HepG2 (cell line): Measurements from ENCODE around the gene TBCB. TPM values are rescaled to one million over a fixed set of nuclear protein-coding genes. Genes with fewer than 3 reads are reported as not detected.

ENCODE experiments used
- ATAC-seq: fragments of 200-7000 bp; cut with Tn5 transposase; 3 replicates; pipeline ENCODE4 v1.9.1; 2020; ENCODE audit warnings: mild to moderate bottlenecking, moderate library complexity
- BruUV-seq: library from RNA; stranded (reverse); fragments of 400-500 nt; replicated peaks from 2 replicates; lab custom pipeline; 2021; lab: Mats Ljungman, UMichigan
- CTCF ChIA-PET: fragments of 300-600 bp; formaldehyde crosslinking; extraction: SDS; loops from one replicate; lab custom pipeline; 2021; ENCODE audit warnings: low total read pairs, inconsistent platforms, low intra/inter-chr PET ratio; lab: Yijun Ruan, JAX
- POLR2A ChIA-PET: fragments of 350-600 bp; sonication (Branson Sonifier 250); formaldehyde crosslinking; loops from one replicate; lab custom pipeline; 2020; ENCODE audit warnings: antibody characterized with exemption, inconsistent platforms; lab: Yijun Ruan, JAX
- DNase-seq: peaks from one replicate; pipeline ENCODE4 v3.0.0-alpha.2; 2015; ENCODE audit warnings: low spot score
- FAIRE-seq: peaks from 3 replicates; lab custom pipeline; 2011; peaks lifted over from hg19 to GRCh38; lab: Jason Lieb, UNC
- H2AFZ ChIP-seq: one replicate; pipeline ENCODE4 v1.6.1; 2011; ENCODE audit warnings: low read length, inconsistent platforms
- H3K27ac ChIP-seq: fragments of 300-600 bp; 3 replicates; pipeline ENCODE4 v1.8.0; 2011; ENCODE audit warnings: mixed run types, mild to moderate bottlenecking, mixed read lengths, low read length, inconsistent platforms; ENCODE audit not compliant: insufficient read depth; ENCODE audit errors: extremely low read length
- H3K27me3 ChIP-seq, 2 experiments: fragments of 200-600 bp in 1 of 2; 2 replicates in 1 of 2; 3 replicates in 1 of 2; pipeline versions ENCODE4 v1.6.0 to v1.8.0; 2011; ENCODE audit warnings: low read length in 2 of 2, mild to moderate bottlenecking in 2 of 2, moderate library complexity in 2 of 2, inconsistent platforms in 1 of 2; ENCODE audit not compliant: insufficient read depth in 2 of 2, control insufficient read depth in 1 of 2
- H3K36me3 ChIP-seq, 2 experiments: fragments of 200-600 bp in 1 of 2; replicated peaks in 1 of 2; 2 replicates in 1 of 2; 3 replicates in 1 of 2; pipeline versions ENCODE4 v1.5.1 to v1.8.0; 2011; ENCODE audit warnings: low read length in 2 of 2, inconsistent platforms in 1 of 2; ENCODE audit not compliant: insufficient read depth in 2 of 2, control insufficient read depth in 1 of 2
- H3K4me1 ChIP-seq: 2 replicates; pipeline ENCODE4 v1.5.1; 2012; ENCODE audit warnings: low read length, inconsistent platforms; ENCODE audit not compliant: insufficient read depth
- H3K4me2 ChIP-seq: 2 replicates; pipeline ENCODE4 v1.6.0; 2011; ENCODE audit warnings: low read depth, low read length, inconsistent platforms
- H3K4me3 ChIP-seq, 3 experiments: fragments of 200-600 bp in 1 of 3; sonication (generic), shearing (Covaris generic) in 1 of 3; replicated peaks in 1 of 3; 2 replicates each; pipeline ENCODE4 v1.5.1; 2011 to 2016; ENCODE audit warnings: low read length in 3 of 3, inconsistent platforms in 2 of 3, low read depth in 2 of 3, mild to moderate bottlenecking in 2 of 3, control low read depth in 1 of 3, mixed read lengths in 1 of 3; ENCODE audit not compliant: insufficient read depth in 1 of 3
- H3K79me2 ChIP-seq: one replicate; pipeline ENCODE4 v1.6.1; 2011; ENCODE audit warnings: low read length, inconsistent platforms; ENCODE audit not compliant: insufficient read depth
- H3K9ac ChIP-seq: 2 replicates; pipeline ENCODE4 v1.6.0; 2011; ENCODE audit warnings: mild to moderate bottlenecking, low read depth, low read length, inconsistent platforms; ENCODE audit not compliant: insufficient read depth
- H3K9me3 ChIP-seq: 2 replicates; pipeline ENCODE4 v1.5.1; 2012; ENCODE audit warnings: mild to moderate bottlenecking, low read length
- H4K20me1 ChIP-seq: 2 replicates; pipeline ENCODE4 v1.6.0; 2011; ENCODE audit warnings: inconsistent platforms, mild to moderate bottlenecking, low read length, moderate library complexity; ENCODE audit not compliant: insufficient read depth
- CSRNP2 ChIP-seq: sonication (generic); formaldehyde crosslinking; conservative IDR thresholded peaks from 2 replicates; pipeline ENCODE4 v1.8.0; 2022; ENCODE audit warnings: low read depth, missing genetic modification reagents
- HIVEP1 ChIP-seq: sonication (generic); formaldehyde crosslinking; IDR thresholded peaks from 2 replicates; pipeline ENCODE4 v1.4.0; 2020; ENCODE audit warnings: mild to moderate bottlenecking, missing genetic modification reagents
- NCOR1 ChIP-seq: fragments of 200-600 bp; sonication (generic); IDR thresholded peaks from 2 replicates; pipeline ENCODE4 v1.7.0; 2017; ENCODE audit warnings: antibody characterized with exemption, low read length, borderline replicate concordance
- POLR2G ChIP-seq: fragments of 200-400 bp; formaldehyde crosslinking; IDR thresholded peaks from 2 replicates; pipeline ENCODE4 v1.6.1; 2018; ENCODE audit warnings: mild to moderate bottlenecking, low read depth, low read length, moderate library complexity
- RAD21 ChIP-seq: fragments of 450-650 bp; formaldehyde crosslinking; IDR thresholded peaks from 2 replicates; pipeline ENCODE4 v1.5.0; 2020; ENCODE audit warnings: mild to moderate bottlenecking
- WGBS: methylation state at CpG from one replicate; pipeline ENCODE4 v1.1.6; 2017; ENCODE audit warnings: low lambda C conversion rate; 5-methylcytosine and 5-hydroxymethylcytosine counted together
- in situ Hi-C: cut with HindIII; loops from 2 replicates; pipeline ENCODE4 v1.10.0; 2017; ENCODE audit warnings: low pct_unique_long_range_greater_than_20kb; ENCODE audit not compliant: extremely low pct_ligation_motif_present
- intact Hi-C: fragments of 100-400 bp; cut with micrococcal nuclease; formaldehyde crosslinking; loops from one replicate; pipeline ENCODE4 v1.10.0; 2022; ENCODE audit not compliant: unreplicated experiment
- polyA plus RNA-seq, 8 experiments: library from polyadenylated mRNA; depleted of rRNA in 3 of 8; stranded (reverse) in 7 of 8; unstranded in 1 of 8; fragments of >200 nt; fragmentation: Illumina TruSeq in 4 of 8; extraction: Trizol in 4 of 8; gene quantifications; 2 replicates each; pipeline versions ENCODE4 v1.2.1 to v1.2.3, GENCODE V29; 2011 to 2016; ENCODE audit warnings: low read depth in 4 of 8, missing spikeins in 1 of 8, mixed read lengths in 1 of 8; ENCODE audit not compliant: insufficient read depth in 1 of 8
- total RNA-seq, 5 experiments: library from RNA; depleted of rRNA; stranded (reverse); fragments of >200 nt; fragmentation: Illumina TruSeq; extraction: Trizol; gene quantifications; 2 replicates each; pipeline ENCODE4 v1.2.3, GENCODE V29; 2016; ENCODE audit warnings: low read depth in 1 of 5
- TF ChIP-seq, protein P1 (sequence below): IDR thresholded peaks from 2 replicates; pipeline ENCODE4 v1.6.1; 2016; ENCODE audit warnings: low read depth, control low read depth
- TF ChIP-seq, protein P2 (sequence below): sonication (generic); formaldehyde crosslinking; IDR thresholded peaks from 2 replicates; pipeline ENCODE4 v1.4.0; 2020; ENCODE audit warnings: missing genetic modification reagents, mild to moderate bottlenecking, borderline replicate concordance

The TBCB gene
- total and polyA plus RNA-seq, 2 of the 13 experiments (the other 11 are each of a cell fraction or from before 2014, with no cell fraction given) = 271 to 276 TPM

- 93% methylated on average over 6 of the region's 6 CpGs for WGBS
- no peak for DNase-seq
- Histone ChIP-seq H2AFZ (no peak overlapping the region), H3K4me2 (no peak overlapping the region), H4K20me1 (no peaks in the 10 kb centered on the region), H3K27ac (no peak overlapping the region), H3K4me1 (no peaks in the 10 kb centered on the region), H3K27me3 (no peaks in the 10 kb centered on the region), H3K36me3 (peaks cover 15 to 28% of the 10 kb centered on the region in 2 experiments; a peak in 4 of 5 replicates), H3K79me2 (no peaks in the 10 kb centered on the region), H3K9me3 (no peaks in the 10 kb centered on the region), H3K4me3 (no peak overlapping the region), H3K9ac (no peak overlapping the region)
- TF ChIP-seq HIVEP1 (CRISPR knock-in tag) (no peak), CSRNP2 (CRISPR knock-in tag) (no peak), NCOR1 (no peak), RAD21 (no peak), POLR2G (peak; percentile 37; the same call in 1 of the 2 replicates)
- TF ChIP-seq, protein P1, sequence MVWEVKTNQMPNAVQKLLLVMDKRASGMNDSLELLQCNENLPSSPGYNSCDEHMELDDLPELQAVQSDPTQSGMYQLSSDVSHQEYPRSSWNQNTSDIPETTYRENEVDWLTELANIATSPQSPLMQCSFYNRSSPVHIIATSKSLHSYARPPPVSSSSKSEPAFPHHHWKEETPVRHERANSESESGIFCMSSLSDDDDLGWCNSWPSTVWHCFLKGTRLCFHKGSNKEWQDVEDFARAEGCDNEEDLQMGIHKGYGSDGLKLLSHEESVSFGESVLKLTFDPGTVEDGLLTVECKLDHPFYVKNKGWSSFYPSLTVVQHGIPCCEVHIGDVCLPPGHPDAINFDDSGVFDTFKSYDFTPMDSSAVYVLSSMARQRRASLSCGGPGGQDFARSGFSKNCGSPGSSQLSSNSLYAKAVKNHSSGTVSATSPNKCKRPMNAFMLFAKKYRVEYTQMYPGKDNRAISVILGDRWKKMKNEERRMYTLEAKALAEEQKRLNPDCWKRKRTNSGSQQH (CRISPR knock-in tag) = no peak
- TF ChIP-seq, protein P2, sequence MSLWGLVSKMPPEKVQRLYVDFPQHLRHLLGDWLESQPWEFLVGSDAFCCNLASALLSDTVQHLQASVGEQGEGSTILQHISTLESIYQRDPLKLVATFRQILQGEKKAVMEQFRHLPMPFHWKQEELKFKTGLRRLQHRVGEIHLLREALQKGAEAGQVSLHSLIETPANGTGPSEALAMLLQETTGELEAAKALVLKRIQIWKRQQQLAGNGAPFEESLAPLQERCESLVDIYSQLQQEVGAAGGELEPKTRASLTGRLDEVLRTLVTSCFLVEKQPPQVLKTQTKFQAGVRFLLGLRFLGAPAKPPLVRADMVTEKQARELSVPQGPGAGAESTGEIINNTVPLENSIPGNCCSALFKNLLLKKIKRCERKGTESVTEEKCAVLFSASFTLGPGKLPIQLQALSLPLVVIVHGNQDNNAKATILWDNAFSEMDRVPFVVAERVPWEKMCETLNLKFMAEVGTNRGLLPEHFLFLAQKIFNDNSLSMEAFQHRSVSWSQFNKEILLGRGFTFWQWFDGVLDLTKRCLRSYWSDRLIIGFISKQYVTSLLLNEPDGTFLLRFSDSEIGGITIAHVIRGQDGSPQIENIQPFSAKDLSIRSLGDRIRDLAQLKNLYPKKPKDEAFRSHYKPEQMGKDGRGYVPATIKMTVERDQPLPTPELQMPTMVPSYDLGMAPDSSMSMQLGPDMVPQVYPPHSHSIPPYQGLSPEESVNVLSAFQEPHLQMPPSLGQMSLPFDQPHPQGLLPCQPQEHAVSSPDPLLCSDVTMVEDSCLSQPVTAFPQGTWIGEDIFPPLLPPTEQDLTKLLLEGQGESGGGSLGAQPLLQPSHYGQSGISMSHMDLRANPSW (CRISPR knock-in tag) = no peak
- no TSS peak for BruUV-seq
- POLR2A ChIA-PET = no interaction called here
- no peak for FAIRE-seq
- intact Hi-C loops (no loop called here), in situ Hi-C loops (no loop called here)
- CTCF ChIA-PET = no interaction called here
- no peak for ATAC-seq
Observed at GRCh38 chr19:36106441-36106840, 8.8 kb upstream of the TBCB start.
